Adrenal gland (tissue), 19 donors: ENCODE data around the gene KLF14. TPM values are rescaled to one million over a fixed set of nuclear protein-coding genes. Genes with fewer than 3 reads are reported as not detected.
"Not testable (repeated sequence)": the region's sequence is repeated elsewhere in the genome, so short reads cannot be mapped to it uniquely, and the experiment has no call there.

Source experiments
- DNase-seq, 7 donors: peaks; one replicate each; pipeline ENCODE4 v3.0.0-alpha.2; 2019 to 2020
- H3K27ac ChIP-seq, 5 donors: fragments of 200-600 bp; sonication (generic) in 4 of 5; 1 replicate in 3 of 5; 2 replicates in 2 of 5; pipeline versions ENCODE4 v1.5.1 to v1.8.0; 2016 to 2020; ENCODE audit warnings: mild to moderate bottlenecking in 1 of 5
- H3K27me3 ChIP-seq: fragments of 200-600 bp; 2 replicates; pipeline ENCODE4 v1.8.0; 2021
- H3K36me3 ChIP-seq, 2 donors: fragments of 200-600 bp; replicated peaks in 1 of 2; 1 replicate in 1 of 2; 2 replicates in 1 of 2; pipeline versions ENCODE4 v1.5.1 to v1.8.0; 2018 to 2022
- H3K4me1 ChIP-seq, 2 donors: fragments of 200-600 bp; replicated peaks in 1 of 2; 1 replicate in 1 of 2; 2 replicates in 1 of 2; pipeline versions ENCODE4 v1.5.1 to v1.8.0; 2018 to 2021
- H3K4me3 ChIP-seq, 4 donors: fragments of 200-600 bp; sonication (generic) in 3 of 4; one replicate each; pipeline ENCODE4 v1.5.1; 2016 to 2018
- H3K9me3 ChIP-seq, 3 donors: fragments of 200-600 bp; sonication (generic) in 1 of 3; replicated peaks in 1 of 3; 1 replicate in 2 of 3; 2 replicates in 1 of 3; pipeline versions ENCODE4 v1.5.1 to v1.8.0; 2016 to 2021
- POLR2A ChIP-seq, 2 donors: fragments of 450-650 bp; IDR thresholded peaks; one replicate each; pipeline ENCODE4 v1.6.1; 2017; ENCODE audit warnings: antibody characterized with exemption in 2 of 2, mild to moderate bottlenecking in 2 of 2, moderate library complexity in 1 of 2
- WGBS, 4 donors: extraction: QIAGEN DNeasy Blood & Tissue Kit in 2 of 4; methylation state at CpG; one replicate each; pipeline versions ENCODE4 v1.1.5 to v1.1.7; 2013 to 2017; 5-methylcytosine and 5-hydroxymethylcytosine counted together
- intact Hi-C, 2 donors: fragments of 100-400 bp; cut with DNase I; formaldehyde crosslinking; loops; one replicate each; pipeline versions ENCODE4 v1.14.1 to v1.15.0; 2022 to 2023
- long read RNA-seq, 10 donors: library from polyadenylated mRNA in 3 of 10; unstranded in 2 of 10; stranded (forward) in 1 of 10; transcript quantifications; one replicate each; pipeline ENCODE4 v2.0.0 and lab custom pipeline, GENCODE V29; 2021 to 2026
- polyA plus RNA-seq, 3 donors: library from polyadenylated mRNA; stranded (reverse); fragments of 200-250 nt in 2 of 3; fragments of 350-450 nt in 1 of 3; fragmentation: Illumina TruSeq in 1 of 3; extraction: RNeasy Lipid Tissue Mini Kit (QIAGEN cat#74804) in 1 of 3; gene quantifications; one replicate each; pipeline ENCODE4 v1.2.3, GENCODE V29; 2013 to 2014
- total RNA-seq, 9 donors: library from RNA; depleted of rRNA in 4 of 9; stranded (reverse); fragments of >200 nt in 4 of 9; fragments of 120-200 nt in 1 of 9; fragmentation: NEBNext Ultra II Directional in 1 of 9; extraction: Animal tissue kit (Norgen Biotek cat#: 25700) in 1 of 9; gene quantifications; one replicate each; pipeline versions ENCODE4 v1.1.0 to v1.2.4, GENCODE V29; 2013 to 2023
- TF ChIP-seq, protein P1 (sequence below), 6 experiments: fragments of 450-650 bp in 4 of 6; fragments of 200-600 bp in 2 of 6; sonication (generic) in 1 of 6; IDR thresholded peaks; 1 replicate in 5 of 6; 2 replicates in 1 of 6; pipeline versions ENCODE4 v1.5.1 to v1.8.0; 2016 to 2021; ENCODE audit warnings: antibody characterized with exemption in 6 of 6, mild to moderate bottlenecking in 2 of 6, moderate library complexity in 1 of 6
- donor health status: healthy with polysubstance abuse.
- donor health status: Bipolar disorder and iron deficiency.
- donor health status: DM: yes; HTN: yes; CAD: no.
- donor health status: DM: no; HTN: no; CAD: no.
- donor health status: DM: no; HTN: no; CAD: no.
- donor health status: DM: yes; HTN: yes; CAD: no.

KLF14 gene
- total RNA-seq (1 to 10 TPM in 7 of 9 donors, under 1 TPM in 2; 0.39 to 3.2 (median 1.6) TPM), polyA plus RNA-seq (under 1 TPM; 0.44 to 0.54 (median 0.48) TPM)
- long read RNA-seq, donor 1: 0 reads
- long read RNA-seq, donor 2: 0 reads
- long read RNA-seq, donor 3, partial matches to known transcripts: 0 of 1 reads
- long read RNA-seq, donor 3, other reads (novel, unspliced or antisense): 0 of 1 reads
- long read RNA-seq, donor 4, partial matches to known transcripts: 0 of 1 reads
- long read RNA-seq, donor 4, other reads (novel, unspliced or antisense): 0 of 1 reads
- long read RNA-seq, donor 5, transcript KLF14-201 (1 exons, 2,942 nt): major isoform, 21 of 21 reads
- long read RNA-seq, donor 5, partial matches to known transcripts: 0 of 21 reads
- long read RNA-seq, donor 5, other reads (novel, unspliced or antisense): 0 of 21 reads
- long read RNA-seq, donor 6: 0 reads
- long read RNA-seq, donor 7: 0 reads
- long read RNA-seq, donor 8, partial matches to known transcripts: 0 of 1 reads
- long read RNA-seq, donor 8, other reads (novel, unspliced or antisense): 0 of 1 reads
- long read RNA-seq, donor 9: 0 reads
- long read RNA-seq, donor 10, partial matches to known transcripts: 0 of 1 reads
- long read RNA-seq, donor 10, other reads (novel, unspliced or antisense): 0 of 1 reads

GRCh38 chr7:130733931-130734814 is at the start of gene KLF14:
TSS of gene KLF14 (minus strand) at chr7:130734207. CDS start at chr7:130734033, 174 bp downstream.
- peaks cover 0 to 17% (median 0%) of the 10 kb centered on the region in 3 donors for H3K9me3 ChIP-seq
- DNase-seq: peak; percentile 69 to 78 (median 76)
- no peaks in the 10 kb centered on the region for H3K36me3 ChIP-seq
- TF ChIP-seq POLR2A (IDR thresholded peaks at IDR 0.05): peak in 1 of 2 donors; percentile 34
- TF ChIP-seq, protein P1, sequence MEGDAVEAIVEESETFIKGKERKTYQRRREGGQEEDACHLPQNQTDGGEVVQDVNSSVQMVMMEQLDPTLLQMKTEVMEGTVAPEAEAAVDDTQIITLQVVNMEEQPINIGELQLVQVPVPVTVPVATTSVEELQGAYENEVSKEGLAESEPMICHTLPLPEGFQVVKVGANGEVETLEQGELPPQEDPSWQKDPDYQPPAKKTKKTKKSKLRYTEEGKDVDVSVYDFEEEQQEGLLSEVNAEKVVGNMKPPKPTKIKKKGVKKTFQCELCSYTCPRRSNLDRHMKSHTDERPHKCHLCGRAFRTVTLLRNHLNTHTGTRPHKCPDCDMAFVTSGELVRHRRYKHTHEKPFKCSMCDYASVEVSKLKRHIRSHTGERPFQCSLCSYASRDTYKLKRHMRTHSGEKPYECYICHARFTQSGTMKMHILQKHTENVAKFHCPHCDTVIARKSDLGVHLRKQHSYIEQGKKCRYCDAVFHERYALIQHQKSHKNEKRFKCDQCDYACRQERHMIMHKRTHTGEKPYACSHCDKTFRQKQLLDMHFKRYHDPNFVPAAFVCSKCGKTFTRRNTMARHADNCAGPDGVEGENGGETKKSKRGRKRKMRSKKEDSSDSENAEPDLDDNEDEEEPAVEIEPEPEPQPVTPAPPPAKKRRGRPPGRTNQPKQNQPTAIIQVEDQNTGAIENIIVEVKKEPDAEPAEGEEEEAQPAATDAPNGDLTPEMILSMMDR (IDR thresholded peaks at IDR 0.05): no peak
- H3K27ac ChIP-seq: peak within 1 kb of the TSS; percentile 75 to 94 (median 86)
- 1 to 6% (median 2%) methylated on average over 26 to 100 of the region's 100 CpGs for WGBS, 4 donors
- H3K4me1 ChIP-seq: peaks cover 0 to 10% of the 10 kb centered on the region in 2 donors
- H3K27me3 ChIP-seq: peaks cover 8% of the 10 kb centered on the region
- peak within 1 kb of the TSS; percentile 6 to 84 (median 44) for H3K4me3 ChIP-seq
- intact Hi-C loops: no loop called here

- Histone ChIP-seq H3K36me3 (no peaks in the 10 kb centered on the region), H3K4me1 (no peaks in the 10 kb centered on the region), H3K4me3 (no peak overlapping the region), H3K27me3 (no peaks in the 10 kb centered on the region), H3K27ac (no peak overlapping the region), H3K9me3 (no peaks in the 10 kb centered on the region)
- intact Hi-C loops: no loop called here
- TF ChIP-seq, protein P1 (IDR thresholded peaks at IDR 0.05): no peak
- no peak for TF ChIP-seq POLR2A (IDR thresholded peaks at IDR 0.05)
- DNase-seq: no peak
Measured at GRCh38 chr7:130781346-130781745, 47.3 kb upstream of the KLF14 start.

GRCh38 chr7:130777426-130777825 is 43.4 kb upstream of the KLF14 start:
- intact Hi-C loops: no loop called here
- WGBS, 4 donors: 62 to 75% (median 73%) methylated on average over 2 of the region's 2 CpGs
- no peak overlapping the region for H3K27ac ChIP-seq
- TF ChIP-seq POLR2A (IDR thresholded peaks at IDR 0.05): no peak
- TF ChIP-seq, protein P1 (IDR thresholded peaks at IDR 0.05): no peak
- H3K27me3 ChIP-seq: no peaks in the 10 kb centered on the region
- no peaks in the 10 kb centered on the region for H3K36me3 ChIP-seq
- no peaks in the 10 kb centered on the region for H3K9me3 ChIP-seq
- no peak overlapping the region for H3K4me3 ChIP-seq
- no peaks in the 10 kb centered on the region for H3K4me1 ChIP-seq
- DNase-seq: no peak

- intact Hi-C loops, H3K9me3 ChIP-seq: not testable (repeated sequence)
- 90 to 91% (median 91%) methylated on average over 5 of the region's 5 CpGs for WGBS, 4 donors
Measured at GRCh38 chr7:130772456-130772855, 38.4 kb upstream of the KLF14 start.

More at GRCh38 chr7:130772456-130772855, 38.4 kb upstream of the KLF14 start:
- not testable (repeated sequence) for H3K4me3 ChIP-seq, H3K36me3 ChIP-seq, DNase-seq, H3K27ac ChIP-seq, H3K4me1 ChIP-seq, H3K27me3 ChIP-seq
